Natural killer cell (primary cell): ENCODE measurements around the gene ABHD17A. TPM values are rescaled to one million over a fixed set of nuclear protein-coding genes. Genes with fewer than 3 reads are reported as not detected.

Experiments used
- ATAC-seq, 3 donors: fragments of 150-1000 bp in 2 of 3; fragments of 200-7000 bp in 1 of 3; cut with Tn5 transposase; 1 replicate in 1 of 3; 2 replicates in 2 of 3; pipeline ENCODE4 v1.10.0; 2021; ENCODE audit warnings: mild to moderate bottlenecking in 2 of 3, moderate library complexity in 2 of 3
- DNase-seq, 2 donors: peaks; one replicate each; pipeline versions ENCODE4 v3.0.0 to v3.0.0-alpha.2; 2013 to 2021; ENCODE audit warnings: mixed read lengths in 1 of 2
- H3K27ac ChIP-seq: one replicate; pipeline ENCODE4 v1.5.1; 2013; ENCODE audit warnings: mild to moderate bottlenecking, low read length
- H3K27me3 ChIP-seq: one replicate; pipeline ENCODE4 v1.6.1; 2013; ENCODE audit warnings: low read length; ENCODE audit not compliant: control insufficient read depth, insufficient read depth
- H3K36me3 ChIP-seq: one replicate; pipeline ENCODE4 v1.6.1; 2013; ENCODE audit warnings: low read length; ENCODE audit not compliant: control insufficient read depth, insufficient read depth
- H3K4me1 ChIP-seq: one replicate; pipeline ENCODE4 v1.6.1; 2013; ENCODE audit warnings: low read length; ENCODE audit not compliant: control insufficient read depth, insufficient read depth
- H3K4me3 ChIP-seq: one replicate; pipeline ENCODE4 v1.5.1; 2013; ENCODE audit warnings: low read length
- H3K9me3 ChIP-seq: one replicate; pipeline ENCODE4 v1.6.1; 2013; ENCODE audit warnings: low read length; ENCODE audit not compliant: control insufficient read depth, insufficient read depth
- H3K27ac Mint-ChIP-seq, 2 donors: one replicate each; pipeline ENCODE4 v1.8.0; 2022; ENCODE audit warnings: mild to moderate bottlenecking in 2 of 2, mixed read lengths in 2 of 2, moderate library complexity in 1 of 2
- H3K27me3 Mint-ChIP-seq, 2 donors: one replicate each; pipeline ENCODE4 v1.8.0; 2022; ENCODE audit warnings: low read depth in 2 of 2, mixed read lengths in 2 of 2
- H3K36me3 Mint-ChIP-seq: one replicate; pipeline ENCODE4 v1.8.0; 2022; ENCODE audit warnings: mixed read lengths
- H3K4me1 Mint-ChIP-seq, 2 donors: one replicate each; pipeline ENCODE4 v1.8.0; 2022; ENCODE audit warnings: mixed read lengths in 2 of 2
- H3K4me3 Mint-ChIP-seq: one replicate; pipeline ENCODE4 v1.8.0; 2022; ENCODE audit warnings: mild to moderate bottlenecking, moderate library complexity, mixed read lengths
- H3K9me3 Mint-ChIP-seq, 2 donors: one replicate each; pipeline ENCODE4 v1.8.0; 2022; ENCODE audit warnings: mixed read lengths in 2 of 2
- CTCF ChIP-seq: fragments of 200-600 bp; IDR thresholded peaks from one replicate; pipeline ENCODE4 v1.8.0; 2022; ENCODE audit warnings: antibody characterized with exemption
- WGBS: methylation state at CpG from one replicate; pipeline ENCODE4 v1.1.7; 2013; ENCODE audit warnings: missing lambda C conversion rate; ENCODE audit not compliant: insufficient coverage; 5-methylcytosine and 5-hydroxymethylcytosine counted together
- intact Hi-C: fragments of 100-400 bp; cut with micrococcal nuclease; formaldehyde crosslinking; loops from one replicate; pipeline ENCODE4 v1.14.2; 2022
- total RNA-seq, 4 donors: library from RNA; stranded (reverse); fragments of 120-200 nt in 1 of 4; gene quantifications; one replicate each; pipeline versions ENCODE4 v1.2.3 to v1.2.4, GENCODE V29; 2013 to 2022

ABHD17A gene
- total RNA-seq, 3 donors from 2014 or later (not counting 1 experiment from before 2014, with no cell fraction given): 554 to 652 (median 608) TPM

GRCh38 chr19:1837625-1838105, 47.6 kb downstream of the ABHD17A start:
- Mint-ChIP-seq H3K27me3 (no peaks in the 10 kb centered on the region), H3K9me3 (no peaks in the 10 kb centered on the region), H3K4me3 (no peak overlapping the region), H3K4me1 (peaks cover 10 to 51% of the 10 kb centered on the region in 2 donors), H3K27ac (no peak overlapping the region), H3K36me3 (no peaks in the 10 kb centered on the region)
- ATAC-seq: peak; percentile 74 to 91 (median 75)
- H3K4me1 ChIP-seq: peaks cover 44% of the 10 kb centered on the region
- peak; percentile 61 to 73 for DNase-seq
- WGBS: 59% methylated on average over 23 of the region's 23 CpGs
- peaks cover 7% of the 10 kb centered on the region for H3K36me3 ChIP-seq
- H3K27me3 ChIP-seq: no peaks in the 10 kb centered on the region
- intact Hi-C loops: no loop called here
- peak; percentile 88 for TF ChIP-seq CTCF
- H3K9me3 ChIP-seq: no peaks in the 10 kb centered on the region
- no peak overlapping the region for H3K27ac ChIP-seq
- no peak overlapping the region for H3K4me3 ChIP-seq

GRCh38 chr19:1837222-1837565, 48.1 kb downstream of the ABHD17A start:
- H3K4me3 Mint-ChIP-seq: no peak overlapping the region
- peaks cover 7% of the 10 kb centered on the region for H3K36me3 ChIP-seq
- no peak overlapping the region for H3K4me3 ChIP-seq
- H3K4me1 ChIP-seq: peaks cover 39% of the 10 kb centered on the region
- DNase-seq (no peak), ATAC-seq (no peak)
- H3K27ac ChIP-seq: no peak overlapping the region
- TF ChIP-seq CTCF: no peak
- no peaks in the 10 kb centered on the region for H3K9me3 ChIP-seq
- intact Hi-C loops: no loop called here
- 84% methylated on average over 11 of the region's 11 CpGs for WGBS
- H3K9me3 Mint-ChIP-seq: no peaks in the 10 kb centered on the region
- no peaks in the 10 kb centered on the region for H3K36me3 Mint-ChIP-seq
- no peaks in the 10 kb centered on the region for H3K27me3 Mint-ChIP-seq
- peaks cover 5 to 46% of the 10 kb centered on the region in 2 donors for H3K4me1 Mint-ChIP-seq
- H3K27ac Mint-ChIP-seq: no peak overlapping the region
- no peaks in the 10 kb centered on the region for H3K27me3 ChIP-seq

- DNase-seq: no peak
- Histone ChIP-seq H3K4me3 (no peak overlapping the region), H3K36me3 (peaks cover 7% of the 10 kb centered on the region), H3K4me1 (peaks cover 34% of the 10 kb centered on the region), H3K9me3 (no peaks in the 10 kb centered on the region), H3K27ac (no peak overlapping the region), H3K27me3 (no peaks in the 10 kb centered on the region)
- Mint-ChIP-seq H3K36me3 (no peaks in the 10 kb centered on the region), H3K27me3 (no peaks in the 10 kb centered on the region), H3K4me1 (peaks cover 0 to 41% of the 10 kb centered on the region in 2 donors), H3K4me3 (no peak overlapping the region), H3K9me3 (no peaks in the 10 kb centered on the region), H3K27ac (peak overlapping the region in 1 of 2 donors; percentile 44)
- no peak for ATAC-seq
- intact Hi-C loops: no loop called here
- no peak for TF ChIP-seq CTCF
- WGBS: 98% methylated on average over 29 of the region's 31 CpGs
These were observed 48.7 kb downstream of the ABHD17A start for GRCh38 chr19:1836458-1837221.
